ENCODE results near the gene BTN1A1.
A peak's percentile ranks its signal among the peaks of the same experiment; 100 is the strongest.

BTN1A1 gene

DNA sequence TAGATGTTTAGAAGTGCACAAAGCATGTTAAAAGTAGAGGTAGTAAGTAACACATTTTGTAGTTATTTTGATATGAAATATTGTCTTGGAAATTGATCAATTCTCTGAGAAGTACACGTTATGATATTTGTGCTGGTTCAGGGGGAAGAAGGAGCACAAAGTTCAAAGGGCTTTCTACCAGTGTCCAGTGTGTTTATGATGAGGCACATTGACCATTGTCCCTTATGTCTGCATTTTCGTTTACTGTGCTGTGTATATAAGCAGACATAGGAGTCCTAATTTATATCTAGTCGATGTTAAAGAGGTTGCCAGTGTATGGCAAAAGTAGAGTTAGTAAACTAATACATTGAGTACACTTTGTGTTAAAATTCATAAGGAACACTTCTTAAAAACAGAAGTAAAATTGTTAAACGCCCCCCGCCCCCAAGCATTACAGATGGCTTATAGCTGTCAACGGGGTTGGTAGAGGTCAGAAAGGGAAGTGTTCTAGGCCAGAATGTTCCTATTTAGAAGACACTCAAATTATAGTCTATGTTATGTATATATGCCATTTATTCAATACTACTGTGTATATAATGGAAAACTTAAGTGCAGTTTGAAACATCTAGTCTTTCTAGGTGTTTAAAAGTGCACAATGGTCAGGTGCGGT, 24.7 kb downstream of the BTN1A1 start:
- TF ChIP-seq, protein P1, sequence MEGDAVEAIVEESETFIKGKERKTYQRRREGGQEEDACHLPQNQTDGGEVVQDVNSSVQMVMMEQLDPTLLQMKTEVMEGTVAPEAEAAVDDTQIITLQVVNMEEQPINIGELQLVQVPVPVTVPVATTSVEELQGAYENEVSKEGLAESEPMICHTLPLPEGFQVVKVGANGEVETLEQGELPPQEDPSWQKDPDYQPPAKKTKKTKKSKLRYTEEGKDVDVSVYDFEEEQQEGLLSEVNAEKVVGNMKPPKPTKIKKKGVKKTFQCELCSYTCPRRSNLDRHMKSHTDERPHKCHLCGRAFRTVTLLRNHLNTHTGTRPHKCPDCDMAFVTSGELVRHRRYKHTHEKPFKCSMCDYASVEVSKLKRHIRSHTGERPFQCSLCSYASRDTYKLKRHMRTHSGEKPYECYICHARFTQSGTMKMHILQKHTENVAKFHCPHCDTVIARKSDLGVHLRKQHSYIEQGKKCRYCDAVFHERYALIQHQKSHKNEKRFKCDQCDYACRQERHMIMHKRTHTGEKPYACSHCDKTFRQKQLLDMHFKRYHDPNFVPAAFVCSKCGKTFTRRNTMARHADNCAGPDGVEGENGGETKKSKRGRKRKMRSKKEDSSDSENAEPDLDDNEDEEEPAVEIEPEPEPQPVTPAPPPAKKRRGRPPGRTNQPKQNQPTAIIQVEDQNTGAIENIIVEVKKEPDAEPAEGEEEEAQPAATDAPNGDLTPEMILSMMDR (IDR thresholded peaks at IDR 0.05): no peak
- Histone ChIP-seq H3K4me1 (ENCODE audit: control insufficient read depth in 1 of 2, insufficient read depth in 1 of 2, low read depth in 1 of 2, low read length in 1 of 2) (peaks cover 24 to 28% of the 10 kb centered on the region in 2 experiments), H3K27me3 (no peaks in the 10 kb centered on the region), H3K36me3 (no peaks in the 10 kb centered on the region), H3K4me3 (ENCODE audit: low read depth in 1 of 2, low read length in 1 of 2) (no peak overlapping the region), H3K27ac (no peak overlapping the region), H3K9me3 (no peaks in the 10 kb centered on the region)

DNA sequence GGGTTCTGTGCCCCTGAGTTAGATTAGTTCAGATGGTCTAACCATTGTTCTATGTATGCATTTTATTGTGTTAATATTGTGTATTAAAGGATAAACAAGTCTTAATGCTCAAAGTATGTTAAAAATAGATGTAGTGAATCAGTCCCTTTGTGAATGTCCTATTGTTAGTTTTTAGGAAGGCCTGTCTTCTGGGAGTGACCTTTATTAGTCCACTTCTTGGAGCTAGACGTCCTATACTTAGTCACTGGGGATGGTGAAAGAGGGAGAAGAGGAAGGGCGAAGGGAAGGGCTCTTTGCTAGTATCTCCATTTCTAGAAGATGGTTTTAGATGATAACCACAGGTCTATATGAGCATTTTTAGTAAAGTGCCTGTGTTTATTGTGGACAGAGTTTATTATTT, 25.7 kb downstream of the BTN1A1 start:
- Histone ChIP-seq H3K4me3 (ENCODE audit: low read depth in 1 of 2, low read length in 1 of 2) (no peak overlapping the region), H3K36me3 (no peaks in the 10 kb centered on the region), H3K27ac (no peak overlapping the region), H3K27me3 (no peaks in the 10 kb centered on the region), H3K9me3 (no peaks in the 10 kb centered on the region), H3K4me1 (ENCODE audit: control insufficient read depth in 1 of 2, insufficient read depth in 1 of 2, low read depth in 1 of 2, low read length in 1 of 2) (peaks cover 17 to 20% of the 10 kb centered on the region in 2 experiments)
- TF ChIP-seq, protein P1 (IDR thresholded peaks at IDR 0.05): no peak

DNA sequence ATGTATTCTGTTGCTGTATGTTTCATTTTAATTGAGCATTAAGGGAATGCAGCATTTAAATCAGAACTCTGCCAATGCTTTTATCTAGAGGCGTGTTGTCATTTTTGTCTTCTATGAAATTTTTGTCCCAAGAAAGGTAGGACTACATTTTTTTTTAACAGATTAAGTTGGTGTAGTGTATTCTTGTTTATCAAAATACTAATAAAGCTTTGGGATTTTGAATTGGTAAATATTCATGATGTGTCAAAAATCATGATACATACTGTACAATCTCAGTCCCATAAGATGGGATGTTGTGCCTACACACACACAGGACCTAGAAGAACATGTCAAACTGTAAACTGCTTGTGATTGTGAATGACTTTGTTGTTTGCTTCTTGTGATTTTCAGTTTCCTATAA, 26.8 kb downstream of the BTN1A1 start:
- Histone ChIP-seq H3K4me1 (ENCODE audit: control insufficient read depth in 1 of 2, insufficient read depth in 1 of 2, low read depth in 1 of 2, low read length in 1 of 2) (peaks cover 12 to 16% of the 10 kb centered on the region in 2 experiments), H3K9me3 (no peaks in the 10 kb centered on the region), H3K36me3 (no peaks in the 10 kb centered on the region), H3K27ac (no peak overlapping the region), H3K4me3 (ENCODE audit: low read depth in 1 of 2, low read length in 1 of 2) (no peak overlapping the region), H3K27me3 (no peaks in the 10 kb centered on the region)
- TF ChIP-seq, protein P1 (IDR thresholded peaks at IDR 0.05): no peak

GRCh38 chr6:26530203-26530602, 30.1 kb downstream of the BTN1A1 start:
- TF ChIP-seq, protein P1 (IDR thresholded peaks at IDR 0.05): no peak
- peaks cover 11 to 12% of the 10 kb centered on the region in 2 experiments for H3K4me1 ChIP-seq (ENCODE audit: control insufficient read depth in 1 of 2, insufficient read depth in 1 of 2, low read depth in 1 of 2, low read length in 1 of 2)
- no peak overlapping the region for H3K4me3 ChIP-seq (ENCODE audit: low read depth in 1 of 2, low read length in 1 of 2)
- H3K27me3 ChIP-seq: peaks cover 8% of the 10 kb centered on the region
- H3K36me3 ChIP-seq: no peaks in the 10 kb centered on the region
- no peak overlapping the region for H3K27ac ChIP-seq
- H3K9me3 ChIP-seq: no peaks in the 10 kb centered on the region

DNA sequence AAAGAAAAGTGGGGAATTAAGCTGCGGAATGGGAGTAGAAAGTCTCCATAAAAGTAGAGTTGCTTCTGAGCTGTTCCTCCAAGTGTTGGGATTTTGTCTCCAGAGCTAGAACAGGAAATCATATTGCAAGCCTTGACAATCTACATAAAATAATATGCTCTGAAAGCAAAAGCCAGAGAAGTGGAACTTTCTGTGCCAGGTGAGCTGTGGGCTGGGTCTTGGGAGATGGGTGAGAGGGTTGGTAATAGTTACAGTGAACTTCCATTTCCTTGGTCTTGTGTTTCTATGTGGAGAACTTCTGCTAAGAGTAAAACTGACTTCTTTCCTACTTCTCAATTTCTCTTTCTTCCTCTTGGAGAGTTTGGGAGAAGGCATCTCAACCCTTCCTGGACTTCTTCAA, 31.8 kb downstream of the BTN1A1 start:
- no peaks in the 10 kb centered on the region for H3K9me3 ChIP-seq
- TF ChIP-seq, protein P1 (IDR thresholded peaks at IDR 0.05): no peak
- peaks cover 8% of the 10 kb centered on the region for H3K27me3 ChIP-seq
- H3K27ac ChIP-seq: peak overlapping the region; percentile 14
- H3K4me3 ChIP-seq (ENCODE audit: low read depth in 1 of 2, low read length in 1 of 2): no peak overlapping the region
- peaks cover 15% of the 10 kb centered on the region in 2 experiments for H3K4me1 ChIP-seq (ENCODE audit: control insufficient read depth in 1 of 2, insufficient read depth in 1 of 2, low read depth in 1 of 2, low read length in 1 of 2)
- no peaks in the 10 kb centered on the region for H3K36me3 ChIP-seq

All from neutrophil (primary cell).